ENCODE results near the gene CERS6.

The CERS6 gene

DNA sequence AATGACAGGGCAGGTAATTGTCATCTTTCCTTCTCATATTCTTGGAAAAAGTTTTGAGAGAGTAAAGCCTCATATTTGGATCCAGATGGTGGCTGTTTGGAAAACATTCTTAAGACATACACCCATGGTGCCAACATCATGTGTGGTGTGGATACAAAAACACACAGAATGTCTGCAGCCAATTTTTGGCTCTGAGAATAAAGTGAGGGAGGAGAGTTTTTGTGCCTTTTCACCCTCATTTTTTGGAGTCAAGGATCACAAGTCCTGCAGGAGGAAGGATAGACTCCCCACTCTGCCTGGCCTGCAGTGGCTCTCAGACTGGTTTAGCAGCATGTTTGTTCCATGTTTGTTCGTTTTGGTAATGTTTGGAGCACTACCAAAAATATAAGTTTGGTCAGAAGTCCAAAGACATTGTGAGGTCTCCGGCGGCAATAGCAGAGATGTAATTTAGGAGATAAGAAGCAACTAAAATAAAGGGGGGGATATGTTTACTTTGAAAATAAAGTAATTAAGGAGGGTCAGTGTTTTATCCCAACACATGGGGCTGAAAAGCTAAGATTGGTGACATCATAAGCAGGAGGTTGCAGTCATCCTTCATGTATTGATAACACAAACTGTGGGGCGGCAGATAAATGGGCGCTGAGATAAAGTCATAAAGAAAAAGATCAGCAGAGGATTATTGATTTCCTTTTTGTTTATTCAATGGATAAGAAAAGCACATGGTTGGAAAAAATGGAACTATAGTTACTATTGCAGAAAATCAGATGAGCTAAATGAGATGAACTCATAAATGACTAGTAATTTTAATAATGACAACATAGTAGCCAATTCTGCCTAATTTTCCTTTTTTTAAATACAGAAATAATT, 347.0 kb downstream of the CERS6 start:
- DNase-seq, result no peak

DNA sequence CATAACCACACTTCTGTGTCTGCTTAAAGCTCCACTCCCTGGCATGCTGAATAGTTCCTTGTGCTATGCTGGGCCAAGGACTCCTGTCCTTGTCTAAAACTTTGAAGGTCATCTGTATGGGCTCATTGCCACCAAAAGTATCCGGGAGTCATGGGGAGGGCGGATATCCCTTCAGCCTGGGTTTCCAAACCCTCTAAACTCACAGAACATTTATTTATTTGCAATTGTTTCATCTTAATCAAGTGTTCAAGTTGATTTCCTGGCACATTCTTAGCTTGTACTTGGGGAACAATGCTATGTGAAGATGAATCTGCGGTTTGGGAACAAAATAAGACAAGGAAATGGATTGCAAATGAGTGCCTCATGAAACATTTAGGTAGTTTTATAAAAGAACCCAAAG, 348.1 kb downstream of the CERS6 start:
- no peak for DNase-seq

DNA sequence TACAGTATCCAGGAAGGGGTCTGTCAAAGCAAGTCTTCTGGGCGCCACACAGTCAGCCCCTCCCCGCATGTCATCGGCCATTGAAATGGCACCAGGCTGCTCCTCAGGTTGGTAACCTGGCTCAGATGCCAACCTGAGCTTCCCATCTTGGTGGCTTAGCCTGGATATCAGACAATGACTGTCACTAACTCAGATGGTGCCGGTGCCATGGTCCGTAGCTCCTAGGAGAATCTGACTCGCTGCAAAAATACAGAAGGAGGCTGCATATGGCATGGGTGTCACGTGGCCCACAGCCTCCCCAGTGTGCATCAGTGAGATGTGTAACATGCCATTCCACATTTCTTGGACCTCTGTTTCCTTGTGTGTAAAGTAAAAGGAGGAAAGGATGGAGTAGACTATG, 349.5 kb downstream of the CERS6 start:
- no peak for DNase-seq

DNA sequence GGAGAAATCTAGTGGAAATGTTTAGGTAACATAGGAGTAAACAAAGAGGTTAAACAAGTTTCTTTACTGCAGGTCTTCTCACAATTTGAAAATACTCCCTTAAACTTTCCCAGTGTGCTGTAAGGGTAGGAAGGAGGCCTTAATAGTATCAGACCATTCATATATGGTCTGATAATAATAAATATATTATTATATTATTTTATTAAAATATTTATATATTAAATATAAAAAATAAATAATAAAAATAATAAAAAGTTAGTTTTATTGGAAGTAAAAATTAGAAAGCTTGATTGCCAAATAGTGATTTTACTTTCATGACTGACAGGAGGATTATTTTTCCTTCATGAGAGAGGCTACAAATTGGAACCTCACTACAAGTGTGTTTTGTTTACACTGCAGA, 353.5 kb downstream of the CERS6 start:
- DNase-seq, result no peak

DNA sequence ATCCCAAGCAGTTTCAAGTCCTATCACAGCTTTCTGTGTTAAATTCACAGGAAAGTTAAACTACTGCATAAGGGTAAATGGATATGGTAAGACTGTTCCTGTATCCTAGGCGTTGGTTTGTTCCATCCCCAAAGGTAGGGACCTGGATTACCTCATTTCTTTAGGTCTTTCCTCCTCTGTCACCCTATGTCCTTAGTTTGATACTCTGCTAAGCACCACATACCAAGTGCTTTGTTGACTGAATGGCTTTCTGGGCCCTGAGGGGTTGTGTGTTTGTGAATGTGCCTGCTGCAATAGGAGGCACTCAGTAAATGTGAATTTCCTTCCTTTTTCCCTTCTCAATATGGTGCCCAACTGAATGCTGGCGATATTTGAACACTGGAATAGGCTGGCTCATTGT, 354.2 kb downstream of the CERS6 start:
- no peak for DNase-seq

DNA sequence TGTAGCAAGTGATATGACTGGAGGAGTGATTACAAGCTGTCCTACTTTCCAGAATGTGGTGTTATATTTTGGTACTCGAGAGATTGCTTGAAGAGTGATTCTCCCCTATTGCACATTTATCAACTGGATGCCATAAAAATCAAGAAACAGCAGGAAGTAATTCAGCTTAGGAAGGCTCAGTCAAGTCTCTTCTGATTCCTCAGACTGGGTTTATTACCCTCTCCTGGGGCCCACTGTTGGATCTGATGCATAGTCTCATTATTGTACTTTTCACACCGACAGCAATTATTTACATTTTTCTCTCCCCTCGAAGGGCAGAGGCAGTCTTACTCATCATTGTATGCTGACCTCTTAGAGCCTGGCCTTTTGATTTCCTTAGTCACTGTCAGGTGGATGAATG, 355.6 kb downstream of the CERS6 start:
- no peak for DNase-seq

DNA sequence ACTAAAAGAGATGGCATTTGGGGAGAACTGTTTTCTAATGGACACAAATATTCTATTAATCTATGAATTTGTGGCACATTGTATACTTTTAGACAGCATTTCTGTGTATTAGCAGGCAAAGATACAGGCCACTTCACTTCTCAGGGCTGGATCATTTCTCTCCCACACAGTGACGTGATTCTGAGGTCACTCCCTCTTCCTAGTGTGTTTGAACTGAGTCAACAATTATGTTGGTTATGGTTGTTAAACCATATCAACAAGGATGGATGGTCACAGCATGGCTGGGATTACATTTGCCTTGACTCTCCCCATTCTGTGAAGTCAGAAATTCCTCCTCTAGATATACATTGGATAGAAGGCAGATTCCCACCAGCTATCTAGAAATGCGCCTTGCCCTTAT, 358.0 kb downstream of the CERS6 start:
- no peak for DNase-seq

DNA sequence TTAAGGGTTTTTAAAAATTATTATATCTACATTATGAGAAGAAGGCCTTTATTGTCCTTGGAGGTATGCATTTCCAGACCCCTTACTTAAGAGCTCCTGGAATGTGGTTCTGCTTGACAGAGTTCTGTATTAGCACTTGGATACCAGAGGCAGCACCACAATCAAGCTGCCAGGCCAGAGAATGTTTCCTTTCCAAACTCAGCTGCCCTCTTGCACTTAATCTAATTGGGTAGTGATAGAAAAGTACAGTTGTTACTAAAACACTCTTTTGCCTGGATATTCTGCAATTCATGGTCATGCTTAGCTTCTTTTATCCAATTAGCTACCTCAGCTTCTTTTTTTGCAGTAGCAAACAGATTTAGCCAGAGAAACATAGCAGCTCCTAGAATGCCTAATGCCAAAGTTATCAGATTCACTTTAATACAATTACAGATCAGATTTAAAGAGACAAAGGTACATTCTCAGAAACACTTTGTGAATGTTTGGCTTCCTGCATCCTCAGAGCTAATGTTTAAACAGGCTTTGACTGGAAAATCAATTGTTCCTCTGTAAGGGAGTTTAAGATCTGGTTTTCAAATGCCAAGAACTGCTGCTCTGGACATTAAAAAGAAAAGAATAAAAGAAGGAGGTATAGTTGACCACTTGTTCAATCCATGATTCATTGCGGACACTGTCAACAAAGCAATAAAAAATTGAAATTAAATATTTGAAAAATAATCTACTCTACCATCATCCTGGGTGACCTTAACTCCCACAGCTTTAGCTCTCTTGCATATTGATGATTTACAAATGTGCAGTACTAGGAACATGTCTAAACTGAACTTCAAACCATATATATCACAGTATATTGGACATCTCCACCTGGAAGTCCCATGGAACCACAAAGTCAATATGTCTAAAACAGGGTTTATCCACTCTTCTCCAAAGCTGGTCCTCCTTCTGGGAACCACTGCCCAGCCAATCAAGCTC, 359.2 kb downstream of the CERS6 start:
- no peak for DNase-seq

DNA sequence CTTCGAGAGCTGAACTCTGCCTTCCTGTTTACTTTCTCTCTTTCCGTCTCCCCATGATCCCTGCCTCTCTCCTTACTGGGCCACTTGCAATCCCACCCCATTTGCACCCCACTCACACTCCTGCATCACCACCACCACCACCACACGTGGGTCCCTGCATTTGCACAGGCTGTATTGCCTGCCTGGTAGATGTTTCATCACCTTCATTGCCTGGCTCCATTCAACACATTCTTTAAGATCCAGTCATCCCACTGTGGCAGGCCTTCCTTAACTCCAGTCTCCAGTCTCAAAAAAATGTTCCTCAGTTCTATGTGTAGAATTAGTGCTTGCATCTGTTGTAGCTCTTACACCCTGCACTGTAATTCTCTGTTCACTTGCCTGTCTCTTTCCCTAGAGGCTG, 360.3 kb downstream of the CERS6 start:
- DNase-seq, result no peak

DNA sequence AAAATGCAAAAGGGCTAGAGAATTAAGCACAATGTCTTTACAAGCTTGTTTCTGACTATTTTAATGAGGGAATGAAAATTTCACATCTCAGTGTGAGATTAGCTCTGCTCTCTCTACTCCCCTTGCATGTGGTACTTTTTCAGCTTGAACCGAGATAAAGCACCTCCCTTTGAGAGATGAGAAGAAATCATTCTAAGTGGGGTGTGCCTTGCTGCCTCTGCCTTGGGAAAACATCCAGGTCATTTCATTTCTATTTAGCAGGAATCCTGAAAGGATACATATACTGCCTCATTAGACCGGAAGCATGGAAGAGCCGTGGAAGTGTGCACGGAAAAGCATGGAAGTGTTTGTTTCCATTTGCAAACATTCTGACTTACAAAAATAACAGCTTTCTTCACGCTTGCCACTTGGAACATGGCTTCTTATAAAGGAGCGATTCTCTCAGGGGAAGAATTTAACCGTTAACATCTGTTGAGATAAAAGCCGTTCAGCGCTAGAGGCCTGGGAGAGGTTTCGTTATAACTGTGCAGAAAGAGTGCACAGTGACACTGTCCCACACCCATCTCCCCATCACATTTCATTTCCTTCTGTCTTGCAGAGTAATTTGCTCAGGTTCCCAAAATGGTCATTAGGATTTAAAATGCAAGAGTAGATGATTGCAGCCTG, 363.1 kb downstream of the CERS6 start:
- no peak for DNase-seq

DNA sequence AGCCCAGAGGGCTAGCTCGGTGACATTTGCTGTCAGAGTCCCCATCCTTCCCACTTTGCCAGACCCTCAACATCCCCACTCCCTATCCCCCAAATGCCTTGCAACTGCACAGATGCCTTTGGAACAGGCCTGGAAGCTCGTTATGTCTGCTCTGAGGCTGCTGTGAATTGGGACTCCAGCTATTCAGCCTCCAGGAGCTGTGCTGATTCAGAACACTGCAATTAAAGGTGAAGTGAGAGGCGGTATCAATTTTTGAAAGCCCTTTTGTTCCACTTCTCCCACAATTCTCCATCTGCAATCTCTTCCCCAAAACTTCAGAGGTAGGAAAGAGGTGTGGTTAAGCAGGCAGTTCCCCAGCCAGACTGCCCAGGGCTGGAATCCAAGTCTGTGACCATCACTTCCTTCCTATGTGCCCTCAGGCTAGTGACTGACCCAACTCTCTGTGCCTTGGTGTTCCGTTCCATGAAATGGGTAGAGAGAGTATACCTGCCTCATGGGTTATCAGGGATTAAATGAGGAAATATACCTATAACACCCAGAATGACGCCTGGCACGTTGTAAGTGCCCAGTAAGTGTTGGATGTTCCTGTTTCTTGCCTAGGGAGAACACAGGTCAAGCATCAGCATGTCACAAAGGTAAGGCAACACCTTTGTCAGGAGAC, 363.9 kb downstream of the CERS6 start:
- DNase-seq, result no peak

DNA sequence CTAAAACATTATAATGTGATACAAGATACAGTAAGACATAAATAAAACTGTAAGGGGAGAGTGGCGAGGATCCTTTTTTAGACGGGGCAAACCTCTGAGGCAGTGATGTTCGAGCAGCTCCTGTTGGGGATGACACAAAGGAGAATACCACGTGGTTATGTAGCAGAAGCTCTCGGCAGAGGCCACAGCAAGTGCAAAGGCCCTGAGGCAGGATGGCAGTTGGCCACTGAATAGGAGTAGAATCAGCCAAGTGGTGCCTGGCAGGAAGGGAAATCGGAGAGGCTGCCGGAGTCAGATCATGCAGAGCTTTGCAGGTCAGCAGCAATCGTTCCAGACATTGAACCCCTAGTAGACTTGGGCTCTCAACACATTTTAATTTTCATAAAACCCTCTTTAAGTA, 365.5 kb downstream of the CERS6 start:
- DNase-seq, result no peak

DNA sequence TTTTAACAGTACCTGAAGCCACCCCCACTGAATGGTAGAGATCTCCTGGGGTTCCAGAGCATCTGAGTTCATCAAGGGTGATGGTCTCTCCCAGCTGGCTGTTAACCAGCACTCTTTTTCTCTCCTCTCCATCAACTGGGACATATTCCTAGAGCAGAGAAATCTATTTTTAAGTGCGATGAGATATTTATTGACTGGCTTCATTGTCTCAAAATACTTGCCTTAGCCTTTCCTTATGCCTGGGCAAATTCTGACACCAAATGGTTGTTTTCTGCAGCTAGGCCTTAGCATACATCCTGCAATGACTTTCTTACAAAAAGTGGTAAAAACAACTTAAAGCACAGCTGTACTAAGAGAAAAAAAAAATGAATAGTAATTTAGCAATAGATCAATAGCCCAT, 365.9 kb downstream of the CERS6 start:
- no peak for DNase-seq
